ENCODE measurements around the gene ELK3.

Gene ELK3

GRCh38 chr12:96212456-96213375 lies 18.5 kb downstream of the ELK3 start:
- no peak for DNase-seq (ENCODE audit: low read depth, low spot score)

- no peak for DNase-seq (ENCODE audit: low read depth, low spot score)
These were observed 19.7 kb downstream of the ELK3 start for GRCh38 chr12:96213869-96214268.

GRCh38 chr12:96215919-96216273 lies 21.7 kb downstream of the ELK3 start:
- no peak for DNase-seq (ENCODE audit: low read depth, low spot score)

GRCh38 chr12:96218989-96219678 lies 25.0 kb downstream of the ELK3 start:
- DNase-seq (ENCODE audit: low read depth, low spot score), result no peak

- DNase-seq (ENCODE audit: low read depth, low spot score), result no peak
These were observed 25.6 kb downstream of the ELK3 start for GRCh38 chr12:96219700-96220206.

- DNase-seq (ENCODE audit: low read depth, low spot score), result no peak
These were observed 26.7 kb downstream of the ELK3 start for GRCh38 chr12:96220902-96221301.

GRCh38 chr12:96221391-96221790 lies 27.2 kb downstream of the ELK3 start:
- no peak for DNase-seq (ENCODE audit: low read depth, low spot score)

GRCh38 chr12:96223411-96224218 lies 29.4 kb downstream of the ELK3 start:
- DNase-seq (ENCODE audit: low read depth, low spot score), result no peak

- DNase-seq (ENCODE audit: low read depth, low spot score), result no peak
These were observed 30.0 kb downstream of the ELK3 start for GRCh38 chr12:96224219-96224615.

- DNase-seq (ENCODE audit: low read depth, low spot score), result no peak
These were observed 31.1 kb downstream of the ELK3 start for GRCh38 chr12:96225044-96225855.

- DNase-seq (ENCODE audit: low read depth, low spot score), result no peak
These were observed 31.8 kb downstream of the ELK3 start for GRCh38 chr12:96225994-96226399.

GRCh38 chr12:96226401-96226800 lies 32.2 kb downstream of the ELK3 start:
- DNase-seq (ENCODE audit: low read depth, low spot score), result no peak

GRCh38 chr12:96226801-96227348 lies 32.7 kb downstream of the ELK3 start:
- DNase-seq (ENCODE audit: low read depth, low spot score), result no peak

GRCh38 chr12:96227365-96228106 lies 33.4 kb downstream of the ELK3 start:
- DNase-seq (ENCODE audit: low read depth, low spot score), result no peak

- DNase-seq (ENCODE audit: low read depth, low spot score), result no peak
These were observed 34.5 kb downstream of the ELK3 start for GRCh38 chr12:96228566-96229248.

GRCh38 chr12:96230646-96231045 lies 36.5 kb downstream of the ELK3 start:
- no peak for DNase-seq (ENCODE audit: low read depth, low spot score)

GRCh38 chr12:96233168-96233567 lies 39.0 kb downstream of the ELK3 start:
- no peak for DNase-seq (ENCODE audit: low read depth, low spot score)

GRCh38 chr12:96233939-96234461 lies 39.8 kb downstream of the ELK3 start:
- DNase-seq (ENCODE audit: low read depth, low spot score), result no peak
